HEK293 (cell line): ENCODE measurements around the gene TCEA3.

Source experiments
- HOXA7 ChIP-seq: sonication (generic); formaldehyde crosslinking; IDR thresholded peaks from 2 replicates; pipeline ENCODE4 v1.8.1; 2022; ENCODE audit warnings: missing genetic modification reagents, borderline replicate concordance
- ZNF623 ChIP-seq: fragments of 450-650 bp; formaldehyde crosslinking; IDR thresholded peaks from 2 replicates; pipeline ENCODE4 v1.5.1; 2016; ENCODE audit warnings: missing biosample characterization, missing genetic modification characterization
- TF ChIP-seq, protein P1 (sequence below): fragments of 450-650 bp; formaldehyde crosslinking; IDR thresholded peaks from 2 replicates; pipeline ENCODE4 v1.5.1; 2016; ENCODE audit warnings: missing biosample characterization, missing genetic modification characterization

DNA sequence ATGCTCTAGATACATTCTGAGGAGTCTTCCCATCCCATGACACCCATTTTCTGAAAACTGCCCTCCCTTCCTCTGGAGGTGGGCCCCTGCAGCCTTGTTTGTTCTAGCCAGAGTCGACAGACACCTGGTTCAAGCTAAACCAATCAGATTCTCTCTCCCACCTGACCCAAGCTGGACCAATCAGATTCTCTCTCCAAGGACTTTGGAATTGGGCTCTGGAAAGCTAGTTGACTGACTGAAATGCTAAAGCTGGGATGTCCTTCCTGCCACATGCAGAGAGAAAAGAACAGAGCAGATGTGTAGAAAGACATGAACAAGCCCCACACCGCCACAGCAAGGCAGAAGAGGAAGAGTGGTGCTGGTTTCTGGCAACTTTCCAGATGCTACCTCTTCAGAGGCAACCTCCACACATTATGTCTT lies 34.8 kb upstream of the TCEA3 start:
- TF ChIP-seq ZNF623 (tag by site-specific recombination) (no peak), HOXA7 (CRISPR knock-in tag) (no peak)
- TF ChIP-seq, protein P1, sequence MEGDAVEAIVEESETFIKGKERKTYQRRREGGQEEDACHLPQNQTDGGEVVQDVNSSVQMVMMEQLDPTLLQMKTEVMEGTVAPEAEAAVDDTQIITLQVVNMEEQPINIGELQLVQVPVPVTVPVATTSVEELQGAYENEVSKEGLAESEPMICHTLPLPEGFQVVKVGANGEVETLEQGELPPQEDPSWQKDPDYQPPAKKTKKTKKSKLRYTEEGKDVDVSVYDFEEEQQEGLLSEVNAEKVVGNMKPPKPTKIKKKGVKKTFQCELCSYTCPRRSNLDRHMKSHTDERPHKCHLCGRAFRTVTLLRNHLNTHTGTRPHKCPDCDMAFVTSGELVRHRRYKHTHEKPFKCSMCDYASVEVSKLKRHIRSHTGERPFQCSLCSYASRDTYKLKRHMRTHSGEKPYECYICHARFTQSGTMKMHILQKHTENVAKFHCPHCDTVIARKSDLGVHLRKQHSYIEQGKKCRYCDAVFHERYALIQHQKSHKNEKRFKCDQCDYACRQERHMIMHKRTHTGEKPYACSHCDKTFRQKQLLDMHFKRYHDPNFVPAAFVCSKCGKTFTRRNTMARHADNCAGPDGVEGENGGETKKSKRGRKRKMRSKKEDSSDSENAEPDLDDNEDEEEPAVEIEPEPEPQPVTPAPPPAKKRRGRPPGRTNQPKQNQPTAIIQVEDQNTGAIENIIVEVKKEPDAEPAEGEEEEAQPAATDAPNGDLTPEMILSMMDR: no peak
